GM18861 (cell line): ENCODE measurements around the gene SCYGR2.

ENCODE experiments used
- ATAC-seq: cut with Tn5 transposase; IDR thresholded peaks from one replicate; pipeline ENCODE4 v1.9.1; 2021; ENCODE audit not compliant: unreplicated experiment

Gene SCYGR2

GRCh38 chr2:227612546-227613271, 14.0 kb downstream of the SCYGR2 start:
- ATAC-seq, result no peak

GRCh38 chr2:227613272-227613660, 14.6 kb downstream of the SCYGR2 start:
- ATAC-seq, result no peak

- no peak for ATAC-seq
Measured at GRCh38 chr2:227614246-227614645, 15.6 kb downstream of the SCYGR2 start.

GRCh38 chr2:227614740-227615139, 16.0 kb downstream of the SCYGR2 start, which contains the start of gene SCYGR3:
TSS of gene SCYGR3 (minus strand) at chr2:227614840. CDS start at chr2:227614840, 0 bp downstream.
- ATAC-seq, result no peak

GRCh38 chr2:227615181-227615580, 16.5 kb downstream of the SCYGR2 start:
- ATAC-seq, result no peak

- no peak for ATAC-seq
Measured at GRCh38 chr2:227615906-227616305, 17.2 kb downstream of the SCYGR2 start.

GRCh38 chr2:227616631-227617030, 17.9 kb downstream of the SCYGR2 start:
- no peak for ATAC-seq

- ATAC-seq, result no peak
Measured at GRCh38 chr2:227617316-227618230, 18.9 kb downstream of the SCYGR2 start, which contains the start of gene SCYGR4. TSS of gene SCYGR4 (plus strand) at chr2:227617498. CDS start at chr2:227617498, 0 bp downstream.

GRCh38 chr2:227623226-227623625, 24.5 kb downstream of the SCYGR2 start:
- ATAC-seq, result no peak

- ATAC-seq, result no peak
Measured at GRCh38 chr2:227625420-227625819, 26.7 kb downstream of the SCYGR2 start.

- ATAC-seq, result no peak
Measured at GRCh38 chr2:227626580-227627151, 28.0 kb downstream of the SCYGR2 start.

- peak; percentile 96 for ATAC-seq
Measured at GRCh38 chr2:227627769-227628168, 29.1 kb downstream of the SCYGR2 start.

GRCh38 chr2:227629435-227629834, 30.7 kb downstream of the SCYGR2 start:
- no peak for ATAC-seq

GRCh38 chr2:227630322-227630721, 31.6 kb downstream of the SCYGR2 start:
- ATAC-seq, result no peak

GRCh38 chr2:227632827-227633226, 34.1 kb downstream of the SCYGR2 start:
- no peak for ATAC-seq

GRCh38 chr2:227634201-227634600, 35.5 kb downstream of the SCYGR2 start:
- no peak for ATAC-seq

- no peak for ATAC-seq
Measured at GRCh38 chr2:227642656-227643055, 44.0 kb downstream of the SCYGR2 start.

- ATAC-seq, result no peak
Measured at GRCh38 chr2:227643990-227644551, 45.4 kb downstream of the SCYGR2 start.
